ENCODE data around the gene MAPK1.

GRCh38 chr22:21915624-21916308, 48.3 kb upstream of the MAPK1 start:
- TF ChIP-seq ZNF138 (CRISPR knock-in tag; conservative IDR thresholded peaks at IDR 0.05) (no peak), SP1 (CRISPR knock-in tag; conservative IDR thresholded peaks at IDR 0.05) (no peak), CTCF (IDR thresholded peaks at IDR 0.05) (no peak), NFYB (CRISPR knock-in tag; conservative IDR thresholded peaks at IDR 0.05; ENCODE audit: low read depth) (no peak)
- TF ChIP-seq, protein P1, sequence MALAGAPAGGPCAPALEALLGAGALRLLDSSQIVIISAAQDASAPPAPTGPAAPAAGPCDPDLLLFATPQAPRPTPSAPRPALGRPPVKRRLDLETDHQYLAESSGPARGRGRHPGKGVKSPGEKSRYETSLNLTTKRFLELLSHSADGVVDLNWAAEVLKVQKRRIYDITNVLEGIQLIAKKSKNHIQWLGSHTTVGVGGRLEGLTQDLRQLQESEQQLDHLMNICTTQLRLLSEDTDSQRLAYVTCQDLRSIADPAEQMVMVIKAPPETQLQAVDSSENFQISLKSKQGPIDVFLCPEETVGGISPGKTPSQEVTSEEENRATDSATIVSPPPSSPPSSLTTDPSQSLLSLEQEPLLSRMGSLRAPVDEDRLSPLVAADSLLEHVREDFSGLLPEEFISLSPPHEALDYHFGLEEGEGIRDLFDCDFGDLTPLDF (CRISPR knock-in tag; IDR thresholded peaks at IDR 0.05) = no peak
